NCI-H146 treated with DMSO at 0.1 percent for 48 hours (cell line): ENCODE results near the gene LRRC4C.
"Not testable (repeated sequence)": the region's sequence is repeated elsewhere in the genome, so short reads cannot be mapped to it uniquely, and the experiment has no call there.

ENCODE experiments used
- DNase-seq: peaks from one replicate; lab custom pipeline; 2025; ENCODE audit not compliant: unreplicated experiment; lab: John Stamatoyannopoulos, UW

The LRRC4C gene

GRCh38 chr11:41040474-41040873, 419.0 kb downstream of the LRRC4C start:
- DNase-seq, result no peak

- DNase-seq, result no peak
These were observed 419.9 kb downstream of the LRRC4C start for GRCh38 chr11:41039592-41039991.

- DNase-seq, result no peak
These were observed 427.8 kb downstream of the LRRC4C start for GRCh38 chr11:41031551-41032060.

GRCh38 chr11:41020259-41020658, 439.2 kb downstream of the LRRC4C start:
- DNase-seq, result no peak

- not testable (repeated sequence) for DNase-seq
These were observed 439.8 kb downstream of the LRRC4C start for GRCh38 chr11:41019666-41020065.

- DNase-seq, result no peak
These were observed 441.2 kb downstream of the LRRC4C start for GRCh38 chr11:41018224-41018623.

DNA sequence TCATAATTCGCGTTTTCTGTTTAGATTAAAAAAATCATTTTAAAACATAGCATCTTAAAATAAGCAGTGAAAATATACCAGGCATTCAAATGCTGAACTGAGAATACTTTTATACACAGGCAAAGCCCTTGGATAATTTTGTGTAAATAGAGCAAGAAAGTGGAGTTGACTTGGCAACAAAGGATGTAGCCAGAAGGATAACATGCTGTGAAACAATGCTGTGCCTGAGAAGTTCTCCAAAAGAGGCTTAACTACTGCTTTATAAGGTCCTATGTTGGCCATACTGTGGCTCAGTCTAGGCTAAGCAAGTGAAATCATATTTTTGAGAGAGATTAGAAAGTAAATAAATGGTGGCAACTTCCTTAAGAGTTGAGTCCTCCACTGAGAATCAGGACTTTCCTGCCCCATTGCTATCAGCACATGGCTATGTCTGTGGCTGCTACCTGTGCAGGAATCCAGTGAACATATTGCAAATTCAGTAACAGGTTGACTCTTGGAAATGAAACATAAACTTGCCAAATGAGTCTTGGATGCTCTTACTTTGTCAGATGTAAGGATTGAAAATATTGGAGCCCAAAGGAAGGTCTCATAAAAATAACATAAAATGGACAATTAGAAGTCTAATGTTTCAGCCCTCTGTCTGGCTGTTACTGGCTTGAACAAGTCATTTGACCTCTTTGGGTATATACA, 448.9 kb downstream of the LRRC4C start:
- DNase-seq, result no peak

- DNase-seq, result no peak
These were observed 453.5 kb downstream of the LRRC4C start for GRCh38 chr11:41005986-41006385.

GRCh38 chr11:41003339-41004282, 455.8 kb downstream of the LRRC4C start:
- DNase-seq, result no peak

- DNase-seq, result peak; percentile 36
These were observed 460.5 kb downstream of the LRRC4C start for GRCh38 chr11:40998920-40999319.

DNA sequence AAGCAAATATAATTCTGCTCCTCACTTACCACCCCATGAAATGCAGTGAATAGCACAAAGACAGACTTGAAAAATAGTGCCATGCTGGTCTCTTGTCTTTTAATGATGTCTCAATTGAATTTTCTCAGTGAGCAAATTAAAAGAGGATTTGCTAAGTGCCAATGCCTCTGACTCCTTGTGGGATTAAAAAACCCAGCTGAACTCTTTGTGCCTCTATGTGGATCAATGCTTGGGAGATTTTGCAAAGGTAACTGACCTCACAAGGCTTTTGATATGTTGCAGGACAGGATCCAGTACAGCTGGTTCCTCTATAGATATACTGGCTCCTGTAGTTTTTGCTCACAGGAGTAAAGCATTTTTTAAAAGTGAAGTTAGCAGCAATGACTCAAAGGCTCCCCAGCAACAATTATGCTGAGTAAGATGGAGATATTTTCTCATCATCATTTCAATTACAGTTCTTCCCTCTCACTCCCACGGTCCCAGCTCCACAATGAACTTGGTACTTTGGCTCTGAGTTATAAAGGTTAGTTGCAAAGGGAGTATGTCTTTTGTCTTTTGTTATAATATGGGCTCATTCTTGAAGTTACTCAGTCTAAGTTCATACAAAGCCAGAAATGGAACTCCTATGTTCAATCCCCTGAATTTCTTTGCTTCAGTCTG, 471.5 kb downstream of the LRRC4C start:
- DNase-seq, result no peak

DNA sequence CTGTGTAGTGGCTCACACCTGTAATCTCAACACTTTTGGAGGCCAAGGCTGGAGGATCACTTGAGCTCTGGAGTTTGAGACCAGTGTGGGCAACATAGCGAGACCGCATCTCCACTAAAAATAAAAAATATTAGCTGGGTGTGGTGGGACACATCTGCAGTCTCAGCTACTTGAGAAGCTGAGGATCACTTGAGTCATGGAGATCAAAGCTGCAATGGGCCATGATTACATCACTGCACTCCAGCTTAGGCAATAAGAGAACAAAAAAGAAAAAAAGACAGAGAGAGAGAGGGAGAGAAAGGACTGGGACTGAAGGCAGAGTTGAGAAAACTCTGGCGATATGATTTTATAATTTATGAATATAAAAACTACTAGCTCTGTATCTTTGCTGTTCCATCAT, 473.1 kb downstream of the LRRC4C start:
- no peak for DNase-seq

GRCh38 chr11:40975076-40975475, 484.4 kb downstream of the LRRC4C start:
- DNase-seq, result no peak

DNA sequence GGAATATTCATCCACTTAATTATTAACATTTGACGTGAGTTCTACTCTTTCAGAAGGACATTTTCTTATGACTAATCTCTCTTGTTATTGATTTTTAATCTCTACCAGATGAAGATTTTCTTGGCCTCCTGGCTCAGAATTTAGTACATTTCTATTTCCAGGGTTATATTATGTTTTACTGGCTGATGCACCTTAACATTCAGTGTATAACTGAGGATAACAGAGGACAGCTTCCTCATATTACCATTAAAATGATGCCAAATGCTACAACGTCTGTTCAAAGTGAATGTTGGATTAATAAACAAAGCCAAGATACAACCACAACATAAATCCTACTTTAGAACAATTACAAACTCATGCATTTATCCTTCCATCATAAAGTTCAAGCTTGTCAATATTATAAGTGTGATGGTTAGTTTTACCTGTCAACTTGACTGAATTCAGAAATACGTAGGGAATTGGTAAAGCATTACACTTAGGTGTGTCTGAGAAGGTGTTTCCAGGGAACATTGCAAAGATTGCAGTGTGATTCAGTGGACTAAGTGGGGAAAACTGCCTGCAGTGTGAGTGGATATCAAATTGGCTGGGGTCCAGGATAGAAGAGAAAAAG, 485.2 kb downstream of the LRRC4C start:
- DNase-seq, result no peak

GRCh38 chr11:40958707-40959106, 500.7 kb downstream of the LRRC4C start:
- DNase-seq, result no peak

GRCh38 chr11:40952479-40952878, 507.0 kb downstream of the LRRC4C start:
- DNase-seq, result no peak

DNA sequence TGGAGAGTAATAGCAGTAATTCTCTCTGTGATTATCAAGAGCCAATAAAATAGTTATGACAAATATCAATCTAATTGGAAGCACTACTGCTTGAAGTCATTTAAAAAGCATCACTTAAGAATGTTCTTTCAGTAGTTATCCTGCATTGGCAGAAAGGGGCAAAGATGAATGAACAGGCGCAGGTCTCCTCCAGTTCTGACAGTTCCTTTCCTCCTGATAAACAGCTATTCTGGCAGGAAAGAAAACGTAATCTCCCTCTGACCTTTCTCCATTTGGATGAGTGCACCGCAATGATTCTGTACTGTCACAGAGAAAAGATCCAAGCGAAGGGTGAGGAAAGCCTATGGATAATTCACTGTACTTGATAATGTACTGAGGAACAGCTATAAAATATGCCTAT, 521.5 kb downstream of the LRRC4C start:
- DNase-seq, result no peak

- peak; percentile 14 for DNase-seq
These were observed 534.5 kb downstream of the LRRC4C start for GRCh38 chr11:40924915-40925314.

- DNase-seq, result no peak
These were observed 538.2 kb downstream of the LRRC4C start for GRCh38 chr11:40921246-40921645.

DNA sequence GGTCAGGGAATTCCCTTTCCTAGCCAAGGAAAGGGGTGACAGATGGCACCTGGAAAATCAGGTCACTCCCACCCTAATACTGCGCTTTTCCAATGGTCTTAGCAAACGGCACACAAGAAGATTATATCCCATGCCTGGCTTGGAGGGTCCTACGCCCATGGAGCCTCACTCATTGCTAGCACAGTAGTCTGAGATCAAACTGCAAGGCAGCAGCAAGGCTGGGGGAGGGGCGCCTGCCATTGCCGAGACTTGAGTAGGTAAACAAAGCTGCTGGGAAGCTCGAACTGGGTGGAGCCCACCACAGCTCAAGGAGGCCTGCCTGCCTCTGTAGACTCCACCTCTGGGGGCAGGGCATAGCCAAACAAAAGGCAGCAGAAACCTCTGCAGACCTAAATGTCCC, 548.7 kb downstream of the LRRC4C start:
- not testable (repeated sequence) for DNase-seq

DNA sequence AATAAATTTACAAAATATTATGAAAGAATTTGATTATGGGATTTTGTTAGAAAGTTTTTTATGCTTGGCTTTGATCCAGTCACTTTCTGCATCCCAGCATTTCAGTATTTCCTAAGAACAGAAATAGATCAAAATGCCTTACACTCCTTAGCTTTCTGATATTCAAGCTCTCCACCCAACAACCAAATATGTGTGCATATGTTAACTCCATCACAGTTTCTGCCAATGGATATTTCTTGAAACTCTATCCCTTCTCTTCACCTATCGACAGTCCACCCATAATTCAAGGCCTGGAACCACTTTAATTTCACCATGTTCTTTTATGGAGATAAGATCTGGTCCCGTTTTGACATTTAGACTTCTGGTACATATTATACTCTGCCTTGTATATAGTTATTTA, 565.0 kb downstream of the LRRC4C start:
- no peak for DNase-seq
